ENCODE results near the gene SMPDL3A.
"Not testable (repeated sequence)": the region's sequence is repeated elsewhere in the genome, so short reads cannot be mapped to it uniquely, and the experiment has no call there.

The SMPDL3A gene, protein sequence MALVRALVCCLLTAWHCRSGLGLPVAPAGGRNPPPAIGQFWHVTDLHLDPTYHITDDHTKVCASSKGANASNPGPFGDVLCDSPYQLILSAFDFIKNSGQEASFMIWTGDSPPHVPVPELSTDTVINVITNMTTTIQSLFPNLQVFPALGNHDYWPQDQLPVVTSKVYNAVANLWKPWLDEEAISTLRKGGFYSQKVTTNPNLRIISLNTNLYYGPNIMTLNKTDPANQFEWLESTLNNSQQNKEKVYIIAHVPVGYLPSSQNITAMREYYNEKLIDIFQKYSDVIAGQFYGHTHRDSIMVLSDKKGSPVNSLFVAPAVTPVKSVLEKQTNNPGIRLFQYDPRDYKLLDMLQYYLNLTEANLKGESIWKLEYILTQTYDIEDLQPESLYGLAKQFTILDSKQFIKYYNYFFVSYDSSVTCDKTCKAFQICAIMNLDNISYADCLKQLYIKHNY

GRCh38 chr6:122789182-122790027 is at the start of gene SMPDL3A:
TSS of gene SMPDL3A (plus strand) at chr6:122789258. CDS start at chr6:122789347, 89 bp downstream.
- DNase-seq = peak; percentile 87

DNA sequence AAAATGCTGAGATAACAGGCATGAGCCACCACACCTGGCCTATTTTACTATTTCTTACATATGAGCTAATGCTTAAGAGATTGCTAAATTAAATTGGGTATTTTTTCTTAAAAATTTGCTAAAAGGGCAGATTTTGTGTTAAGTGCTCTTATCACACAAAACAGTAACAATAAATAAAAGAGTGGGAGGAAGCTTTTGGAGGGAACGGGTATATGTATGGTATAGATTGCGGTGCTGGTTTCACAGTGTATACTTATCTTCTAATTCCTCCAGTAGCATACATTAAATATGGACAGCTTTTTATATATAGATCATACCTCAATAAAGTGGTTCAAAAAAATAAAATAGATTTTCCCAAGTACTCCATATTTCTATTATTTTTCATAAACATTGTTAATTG is 49.0 kb upstream of the SMPDL3A start:
- DNase-seq = no peak

DNA sequence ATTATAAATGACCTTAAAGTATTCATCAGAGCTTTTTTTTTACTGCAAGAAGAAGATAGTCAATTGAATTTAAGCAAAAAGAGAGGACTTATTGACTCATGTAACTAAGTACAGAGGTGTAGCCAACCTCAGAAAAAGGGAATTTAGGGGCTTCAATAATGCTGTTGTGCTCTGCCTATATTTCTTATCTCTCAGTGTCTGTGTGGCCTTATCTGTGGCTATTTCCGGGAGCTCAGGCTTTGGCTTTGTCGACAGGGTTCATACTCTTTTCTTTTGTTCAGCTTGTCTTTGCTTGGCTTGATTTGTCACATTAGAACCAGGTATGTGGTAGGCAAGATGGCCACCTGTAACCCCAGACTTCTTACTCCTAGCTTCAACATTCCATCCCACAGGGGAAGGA is 48.1 kb upstream of the SMPDL3A start:
- DNase-seq = peak; percentile 68

GRCh38 chr6:122744247-122744646 is 44.8 kb upstream of the SMPDL3A start:
- peak; percentile 55 for DNase-seq

- not testable (repeated sequence) for DNase-seq
Measured at GRCh38 chr6:122744856-122745255, 44.2 kb upstream of the SMPDL3A start.

GRCh38 chr6:122746688-122747087 is 42.4 kb upstream of the SMPDL3A start:
- no peak for DNase-seq

DNA sequence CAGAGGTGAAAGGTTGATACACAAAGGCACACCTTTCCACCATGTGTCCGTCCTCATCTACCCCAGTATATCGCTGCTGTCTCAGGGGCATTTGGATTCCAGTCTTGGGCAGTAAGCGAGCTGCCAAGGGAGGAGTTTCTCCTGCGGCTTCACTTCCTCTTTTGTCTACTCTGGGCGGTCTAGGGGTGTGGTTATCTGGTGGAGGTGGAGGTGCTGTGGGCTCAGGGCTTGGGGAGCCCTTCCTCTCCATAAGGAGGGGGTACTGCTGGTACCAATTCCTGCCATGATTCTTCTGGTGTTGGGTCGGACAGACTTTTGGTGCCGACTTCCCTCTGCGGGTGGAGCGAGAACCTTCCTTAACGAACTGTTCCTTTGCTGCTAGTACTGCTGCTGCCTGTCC is 41.5 kb upstream of the SMPDL3A start:
- peak; percentile 86 for DNase-seq

DNA sequence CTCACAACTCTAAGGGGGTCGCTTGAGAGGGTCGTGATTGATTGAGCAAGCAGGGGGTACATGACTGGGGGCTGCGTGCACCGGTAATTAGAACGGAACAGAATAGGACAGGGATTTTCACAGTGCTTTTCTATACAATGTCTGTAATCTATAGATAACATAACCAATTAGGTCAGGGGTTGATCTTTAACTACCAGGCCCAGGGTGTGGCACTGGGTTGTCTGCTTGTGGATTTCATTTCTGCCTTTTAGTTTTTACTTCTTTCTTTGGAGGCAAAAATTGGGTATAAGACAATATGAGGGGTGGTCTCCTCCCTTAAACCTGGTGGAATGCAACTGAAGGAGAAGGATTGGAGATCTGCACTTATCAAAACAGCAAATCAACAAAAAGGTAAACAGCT is 40.1 kb upstream of the SMPDL3A start:
- not testable (repeated sequence) for DNase-seq

DNA sequence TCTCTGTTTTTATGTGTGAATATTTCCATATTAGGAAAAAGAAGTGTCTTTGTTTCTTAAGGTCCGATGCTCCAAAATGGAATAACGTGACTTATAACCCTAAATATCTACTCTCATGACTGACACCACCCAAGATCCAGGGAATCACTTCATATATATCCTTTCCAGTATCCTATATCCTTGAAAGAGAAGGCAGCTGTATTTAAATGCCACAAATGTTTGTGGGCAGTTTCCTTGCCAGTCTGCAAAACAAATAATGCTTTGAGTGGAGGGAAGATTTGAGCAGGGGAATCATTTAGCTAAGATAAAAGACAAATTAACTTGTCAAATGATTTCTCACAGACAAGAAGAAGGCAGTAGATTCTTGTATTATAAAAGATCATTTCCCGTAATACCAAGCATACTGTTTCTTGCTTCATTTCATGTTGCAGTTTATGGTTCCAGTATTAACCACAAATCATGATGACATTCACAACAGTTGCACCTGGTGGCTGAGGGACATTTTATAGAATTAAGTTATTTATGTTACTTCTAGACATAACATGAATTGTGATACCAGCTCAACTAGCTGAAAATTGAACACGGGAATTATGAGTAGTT is 39.5 kb upstream of the SMPDL3A start:
- DNase-seq = no peak

DNA sequence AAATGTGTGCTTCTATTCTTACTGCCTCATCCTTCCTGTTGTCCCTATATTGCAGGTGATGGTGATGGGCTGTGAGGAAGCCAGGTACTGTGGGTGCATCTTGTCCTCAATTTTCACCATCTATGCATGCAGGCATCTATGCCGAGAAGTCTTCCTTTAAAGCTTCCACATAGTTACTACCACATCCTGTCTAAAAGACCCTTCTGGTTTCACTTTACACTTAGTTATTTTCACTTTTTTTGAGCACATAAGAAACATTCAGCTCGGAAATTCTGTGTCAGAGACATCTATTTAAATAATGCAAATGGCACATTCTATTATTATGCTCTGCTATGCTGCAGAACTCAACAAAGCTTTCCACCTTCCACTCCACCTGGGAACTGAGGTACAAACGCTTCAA is 37.7 kb upstream of the SMPDL3A start:
- no peak for DNase-seq

DNA sequence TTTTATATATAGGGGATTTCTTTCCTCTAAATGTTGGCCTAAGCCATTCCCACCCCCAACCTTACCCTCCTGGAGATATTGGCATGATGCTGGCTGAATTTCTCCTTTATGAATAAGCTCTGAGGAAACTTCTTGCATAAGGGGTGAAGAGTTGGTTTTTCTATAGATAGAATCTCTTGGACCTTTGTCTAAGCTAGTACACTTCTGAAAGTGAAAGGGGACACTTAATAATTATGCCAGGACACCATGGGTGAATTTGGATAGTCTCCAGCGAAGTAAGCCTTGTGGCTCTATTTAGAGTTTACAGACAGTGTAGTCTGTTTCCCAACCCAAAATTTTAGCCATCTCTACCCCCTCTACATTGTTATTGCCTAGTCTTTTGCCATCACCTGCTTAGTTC is 36.6 kb upstream of the SMPDL3A start:
- DNase-seq = peak; percentile 25

- peak; percentile 42 for DNase-seq
Measured at GRCh38 chr6:122753000-122753687, 35.9 kb upstream of the SMPDL3A start.

GRCh38 chr6:122753688-122754056 is 35.4 kb upstream of the SMPDL3A start:
- peak; percentile 42 for DNase-seq

- no peak for DNase-seq
Measured at GRCh38 chr6:122754191-122754731, 34.8 kb upstream of the SMPDL3A start.

DNA sequence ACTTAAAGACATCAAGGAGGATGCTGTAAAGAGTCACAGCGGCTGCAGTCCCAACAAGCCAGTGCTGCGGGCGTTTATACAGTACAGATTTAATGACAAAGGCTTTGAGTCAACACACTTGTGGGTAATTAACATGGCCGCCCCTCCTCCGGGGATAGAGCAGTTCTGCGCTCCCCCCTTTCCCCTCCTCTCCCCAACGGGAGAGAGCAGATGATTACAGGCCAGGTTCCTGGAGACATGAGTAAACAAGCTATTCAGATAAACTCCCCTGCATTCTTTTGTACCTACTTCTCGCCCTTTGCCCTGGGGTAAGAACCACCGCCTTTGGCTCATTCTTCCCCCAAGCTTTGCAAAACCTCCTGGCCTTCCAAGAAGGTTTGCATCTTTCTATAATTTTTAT is 33.2 kb upstream of the SMPDL3A start:
- no peak for DNase-seq

DNA sequence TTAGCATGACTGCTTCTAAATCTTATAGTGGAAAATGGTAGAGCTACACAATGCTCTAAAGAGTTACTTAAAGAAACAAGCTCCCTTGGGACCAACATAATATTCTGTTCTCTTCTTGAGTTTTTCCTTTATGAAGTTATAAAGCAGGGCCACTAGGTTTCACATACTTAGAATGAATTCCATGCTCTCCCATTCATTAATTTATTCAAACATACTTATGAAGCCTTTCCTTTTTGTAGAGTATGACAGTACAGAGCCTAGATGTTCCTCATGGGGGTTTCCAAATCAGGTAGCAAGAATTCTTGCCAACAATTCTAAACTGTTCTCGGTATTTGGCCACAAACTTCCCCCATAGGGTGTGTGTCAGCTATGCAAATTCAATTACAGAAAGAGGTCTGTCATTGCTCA is 30.1 kb upstream of the SMPDL3A start:
- no peak for DNase-seq

- DNase-seq = no peak
Measured at GRCh38 chr6:122760330-122760729, 28.7 kb upstream of the SMPDL3A start.

DNA sequence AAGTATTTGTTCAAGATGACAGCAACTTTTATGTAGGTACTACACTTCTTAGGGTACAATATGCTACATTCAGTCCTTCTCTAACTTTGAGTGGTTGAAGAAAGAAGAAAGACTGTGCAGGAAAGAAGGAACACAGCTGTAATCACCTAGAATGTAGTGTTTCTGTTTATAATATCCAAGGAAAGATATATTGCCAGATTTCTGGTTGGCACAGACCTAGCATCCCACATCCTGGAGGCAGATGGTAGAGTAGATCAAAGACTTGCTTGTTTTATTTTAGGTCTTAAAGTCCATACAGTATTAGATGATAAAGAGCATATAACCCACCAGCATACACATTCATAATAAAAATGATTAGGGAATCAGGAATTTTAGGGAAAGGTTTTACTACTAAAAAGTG is 22.8 kb upstream of the SMPDL3A start:
- no peak for DNase-seq

GRCh38 chr6:122770835-122771601 is 18.0 kb upstream of the SMPDL3A start:
- DNase-seq = peak; percentile 56

DNA sequence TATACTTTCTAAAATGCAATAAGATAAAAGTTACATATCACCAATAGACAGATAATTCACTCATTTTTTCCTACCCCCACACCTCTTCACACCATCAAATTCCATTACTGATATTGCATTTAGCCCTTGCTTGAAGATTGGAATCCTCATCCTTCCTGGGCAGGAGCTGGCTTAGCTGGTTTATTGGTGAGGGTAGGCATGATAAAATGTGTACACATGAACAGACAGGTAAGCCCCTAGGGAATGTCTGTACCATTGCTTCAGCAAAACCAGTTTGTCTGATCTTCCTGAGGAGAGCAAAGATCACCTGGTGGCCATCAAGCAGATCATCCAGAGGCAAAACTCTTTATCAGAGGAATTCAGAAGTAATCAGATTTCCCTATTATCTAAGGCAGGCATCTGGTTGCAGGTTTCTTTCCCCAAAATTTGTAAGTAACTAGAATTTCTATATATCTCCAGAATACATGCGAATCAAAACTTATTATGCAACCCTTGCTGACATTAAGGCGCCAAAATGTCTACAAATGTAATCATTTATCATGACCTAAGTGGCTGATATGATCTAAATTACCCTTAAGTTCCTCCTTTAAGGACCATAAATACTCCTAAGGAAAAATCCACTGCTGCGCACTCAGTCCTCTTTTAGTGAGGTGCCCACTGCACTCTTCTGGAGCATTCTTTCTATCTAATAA is 16.2 kb upstream of the SMPDL3A start:
- no peak for DNase-seq

- no peak for DNase-seq
Measured at GRCh38 chr6:122775975-122776374, 13.1 kb upstream of the SMPDL3A start.

Measured in OCI-M1 (cell line).